H1 (cell line): Measurements from ENCODE around the gene TUT4. TPM values are rescaled to one million over a fixed set of nuclear protein-coding genes. Genes with fewer than 3 reads are reported as not detected.

Experiments
- CTCF ChIA-PET: fragments of 300-600 bp; sonication (Branson Sonifier 250); formaldehyde crosslinking; loops from one replicate; lab custom pipeline; 2021; ENCODE audit not compliant: partially characterized antibody; lab: Charles Lee
- POLR2A ChIA-PET: fragments of 300-600 bp; sonication (Branson Sonifier 250); formaldehyde crosslinking; loops from one replicate; lab custom pipeline; 2021; ENCODE audit warnings: inconsistent platforms; ENCODE audit not compliant: partially characterized antibody; lab: Charles Lee
- DNase-seq, 2 experiments: peaks; one replicate each; pipeline versions ENCODE4 v3.0.0 to v3.0.0-alpha.2; 2010 to 2022; ENCODE audit warnings: low spot score in 2 of 2, low read depth in 1 of 2, mixed read lengths in 1 of 2
- FAIRE-seq: peaks from 2 replicates; lab custom pipeline; 2011; peaks lifted over from hg19 to GRCh38; lab: Jason Lieb, UNC
- H2AFZ ChIP-seq: 2 replicates; pipeline ENCODE4 v1.8.1; 2012; ENCODE audit warnings: low read length, inconsistent platforms
- H2AK5ac ChIP-seq: 2 replicates; pipeline ENCODE4 v1.6.1; 2013; ENCODE audit warnings: low read depth, low read length
- H2BK120ac ChIP-seq: replicated peaks from 2 replicates; pipeline ENCODE3; 2013; ENCODE audit warnings: low read depth, low read length, inconsistent platforms
- H2BK12ac ChIP-seq: 2 replicates; pipeline ENCODE4 v1.6.1; 2013; ENCODE audit warnings: low read depth, low read length
- H2BK15ac ChIP-seq: 2 replicates; pipeline ENCODE4 v1.6.1; 2013; ENCODE audit warnings: low read length
- H2BK20ac ChIP-seq: 2 replicates; pipeline ENCODE4 v1.6.1; 2013; ENCODE audit warnings: low read length
- H2BK5ac ChIP-seq: 2 replicates; pipeline ENCODE4 v1.6.1; 2013; ENCODE audit warnings: low read depth, low read length
- H3K14ac ChIP-seq: 2 replicates; pipeline ENCODE4 v1.6.1; 2013; ENCODE audit warnings: inconsistent platforms; ENCODE audit not compliant: insufficient read length
- H3K18ac ChIP-seq: 2 replicates; pipeline ENCODE4 v1.6.1; 2013; ENCODE audit warnings: low read length; ENCODE audit errors: extremely low read depth
- H3K23ac ChIP-seq: 2 replicates; pipeline ENCODE4 v1.6.1; 2013; ENCODE audit warnings: inconsistent platforms; ENCODE audit not compliant: insufficient read length
- H3K23me2 ChIP-seq: 2 replicates; pipeline ENCODE4 v1.6.1; 2013; ENCODE audit warnings: low read depth, low read length
- H3K27ac ChIP-seq: 2 replicates; pipeline ENCODE4 v1.6.1; 2011; ENCODE audit warnings: low read depth, low read length, inconsistent platforms
- H3K27me3 ChIP-seq, 4 experiments: replicated peaks in 1 of 4; 1 replicate in 1 of 4; 2 replicates in 3 of 4; pipeline versions ENCODE4 v1.6.1 to v1.8.1; 2011 to 2013; ENCODE audit warnings: low read length in 3 of 4, mild to moderate bottlenecking in 3 of 4, inconsistent platforms in 2 of 4, mixed read lengths in 2 of 4, moderate library complexity in 1 of 4; ENCODE audit not compliant: control insufficient read depth in 3 of 4, insufficient read depth in 3 of 4; ENCODE audit errors: extremely low read depth in 1 of 4
- H3K36me3 ChIP-seq, 4 experiments: 2 replicates each; pipeline versions ENCODE4 v1.6.1 to v1.8.1; 2011 to 2013; ENCODE audit warnings: mild to moderate bottlenecking in 4 of 4, low read length in 3 of 4, moderate library complexity in 2 of 4, control low read depth in 1 of 4, inconsistent platforms in 1 of 4; ENCODE audit not compliant: insufficient read depth in 4 of 4, control insufficient read depth in 2 of 4
- H3K4ac ChIP-seq: replicated peaks from 2 replicates; pipeline ENCODE3; 2013; ENCODE audit warnings: low read length, low read depth, mixed read lengths, inconsistent platforms; ENCODE audit not compliant: insufficient read length
- H3K4me1 ChIP-seq, 4 experiments: replicated peaks in 1 of 4; 1 replicate in 1 of 4; 2 replicates in 3 of 4; pipeline versions ENCODE4 v1.6.1 to v1.8.1; 2011 to 2013; ENCODE audit warnings: low read length in 3 of 4, inconsistent platforms in 2 of 4, mixed read lengths in 1 of 4; ENCODE audit not compliant: insufficient read depth in 4 of 4, control insufficient read depth in 3 of 4
- H3K4me2 ChIP-seq, 2 experiments: 2 replicates each; pipeline versions ENCODE4 v1.6.1 to v1.8.1; 2011 to 2013; ENCODE audit warnings: low read depth in 2 of 2, low read length in 2 of 2, control low read depth in 1 of 2, inconsistent platforms in 1 of 2, mild to moderate bottlenecking in 1 of 2; ENCODE audit not compliant: insufficient read depth in 1 of 2
- H3K4me3 ChIP-seq, 4 experiments: fragments of 200-600, 300-600 bp in 1 of 4; sonication (generic), shearing (Covaris generic), sonication (Bioruptor Twin) in 1 of 4; 2 replicates each; pipeline versions ENCODE4 v1.5.1 to v1.8.1; 2011 to 2016; ENCODE audit warnings: low read length in 4 of 4, low read depth in 3 of 4, control low read depth in 2 of 4, inconsistent platforms in 2 of 4, mild to moderate bottlenecking in 2 of 4, mixed read lengths in 1 of 4, moderate library complexity in 1 of 4; ENCODE audit not compliant: insufficient read depth in 2 of 4; ENCODE audit errors: extremely low read depth in 1 of 4
- H3K56ac ChIP-seq: replicated peaks from 2 replicates; pipeline ENCODE3; 2013; ENCODE audit warnings: low read depth, mild to moderate bottlenecking, mixed read lengths, low read length, inconsistent platforms; ENCODE audit not compliant: insufficient read length
- H3K79me1 ChIP-seq: 2 replicates; pipeline ENCODE4 v1.6.1; 2013; ENCODE audit warnings: low read depth, low read length, control low read depth
- H3K79me2 ChIP-seq, 2 experiments: 2 replicates each; pipeline versions ENCODE4 v1.6.1 to v1.8.1; 2012 to 2013; ENCODE audit warnings: low read length in 2 of 2, mild to moderate bottlenecking in 2 of 2, inconsistent platforms in 1 of 2; ENCODE audit not compliant: insufficient read depth in 2 of 2, control insufficient read depth in 1 of 2
- H3K9ac ChIP-seq, 4 experiments: replicated peaks in 1 of 4; 1 replicate in 1 of 4; 2 replicates in 3 of 4; pipeline versions ENCODE4 v1.6.1 to v1.8.1; 2011 to 2013; ENCODE audit warnings: low read depth in 3 of 4, low read length in 3 of 4, control low read depth in 2 of 4, mild to moderate bottlenecking in 2 of 4, moderate library complexity in 2 of 4, inconsistent platforms in 1 of 4; ENCODE audit errors: extremely low read depth in 1 of 4
- H3K9me3 ChIP-seq, 2 experiments: 2 replicates each; pipeline versions ENCODE4 v1.6.1 to v1.8.1; 2012 to 2013; ENCODE audit warnings: mild to moderate bottlenecking in 2 of 2, moderate library complexity in 2 of 2, control low read depth in 1 of 2, inconsistent platforms in 1 of 2, low read depth in 1 of 2, low read length in 1 of 2, mixed read lengths in 1 of 2; ENCODE audit not compliant: insufficient read depth in 2 of 2
- H4K20me1 ChIP-seq, 2 experiments: replicated peaks in 1 of 2; 2 replicates each; pipeline versions ENCODE3 to v1.8.1; 2011 to 2013; ENCODE audit warnings: inconsistent platforms in 2 of 2, low read length in 2 of 2, mild to moderate bottlenecking in 1 of 2; ENCODE audit not compliant: insufficient read depth in 2 of 2, control insufficient read depth in 1 of 2
- H4K5ac ChIP-seq: 2 replicates; pipeline ENCODE4 v1.6.1; 2013; ENCODE audit warnings: low read length, low read depth, mixed read lengths, inconsistent platforms; ENCODE audit not compliant: insufficient read length
- H4K8ac ChIP-seq: 2 replicates; pipeline ENCODE4 v1.8.0; 2013; ENCODE audit warnings: mild to moderate bottlenecking, moderate library complexity, low read length, inconsistent platforms; ENCODE audit not compliant: insufficient read depth; ENCODE audit errors: extremely low read depth
- H4K91ac ChIP-seq: replicated peaks from 2 replicates; pipeline ENCODE3; 2013; ENCODE audit warnings: low read length, mixed read lengths, inconsistent platforms; ENCODE audit not compliant: insufficient read length
- RBBP5 ChIP-seq: IDR thresholded peaks from 2 replicates; pipeline ENCODE4 v1.7.1; 2012; ENCODE audit warnings: low read depth, mild to moderate bottlenecking, inconsistent platforms, low read length, moderate library complexity, borderline replicate concordance
- WGBS, 2 experiments: shearing (Covaris generic) in 1 of 2; methylation state at CpG; one replicate each; pipeline versions ENCODE4 v1.1.6 to v1.1.7; 2013 to 2015; ENCODE audit warnings: low lambda C conversion rate in 2 of 2, mixed read lengths in 2 of 2, inconsistent platforms in 1 of 2, low coverage in 1 of 2, missing lambda C conversion rate in 1 of 2; ENCODE audit not compliant: insufficient replicate concordance in 2 of 2, insufficient coverage in 1 of 2, insufficient read length in 1 of 2; ENCODE audit errors: extremely low coverage in 1 of 2, missing lambda C conversion rate in 1 of 2; 5-methylcytosine and 5-hydroxymethylcytosine counted together
- polyA plus RNA-seq, 7 experiments: library from polyadenylated mRNA; depleted of rRNA in 3 of 7; stranded (reverse) in 5 of 7; unstranded in 2 of 7; fragments of >200 nt in 5 of 7; fragments of 200-250 nt in 2 of 7; gene quantifications; 1 replicate in 5 of 7; 2 replicates in 1 of 7; 4 replicates in 1 of 7; pipeline versions ENCODE4 v1.2.1 to v1.2.3, GENCODE V29; 2011 to 2013; ENCODE audit warnings: missing spikeins in 2 of 7, mixed read lengths in 2 of 7
- total RNA-seq: library from RNA; stranded (reverse); fragmentation: NEBNext Ultra II Directional; extraction: Animal tissue kit (Norgen Biotek cat#: 25700); gene quantifications from 2 replicates; pipeline ENCODE4 v1.2.1, GENCODE V29; 2021

TUT4 gene
- total and polyA plus RNA-seq, 2 of the 8 experiments (the other 6 are each of a cell fraction or from before 2014, with no cell fraction given), result 54.5 to 63.3 TPM

GRCh38 chr1:52601991-52602855 is 49.3 kb upstream of the TUT4 start, which contains the start of gene GPX7:
Gene GPX7, plus strand, starts transcription at chr1:52602371. Its CDS starts 39 bp downstream, at chr1:52602410.
- Histone ChIP-seq H3K9me3 (no peaks in the 10 kb centered on the region), H2AK5ac (no peak within 1 kb of the TSS), H3K14ac (no peak within 1 kb of the TSS), H3K23ac (no peak within 1 kb of the TSS), H2BK120ac (no peak within 1 kb of the TSS), H4K20me1 (no peaks in the 10 kb centered on the region), H3K18ac (peak within 1 kb of the TSS; percentile 85; the same call in 1 of the 2 replicates), H3K79me1 (no peaks in the 10 kb centered on the region), H2AFZ (peak within 1 kb of the TSS; percentile 86), H3K4me2 (peak within 1 kb of the TSS; percentile 77 to 80), H2BK5ac (peak within 1 kb of the TSS; percentile 67; the same call in 1 of the 2 replicates), H2BK20ac (no peak within 1 kb of the TSS), H3K4ac (no peak within 1 kb of the TSS), H3K56ac (no peak within 1 kb of the TSS), H2BK12ac (peak within 1 kb of the TSS; percentile 70; the same call in 1 of the 2 replicates), H2BK15ac (no peak within 1 kb of the TSS), H3K36me3 (0 out of 8 replicates have a peak, but pooled peaks cover 0 to 2% (median 0%) of the 10 kb centered on the region in 4 experiments), H3K79me2 (no peaks in the 10 kb centered on the region), H3K27ac (no peak within 1 kb of the TSS), H4K91ac (peak within 1 kb of the TSS; percentile 79), H3K23me2 (peaks cover 8% of the 10 kb centered on the region), H3K4me3 (peak within 1 kb of the TSS; percentile 33 to 65 (median 51)), H4K5ac (peak within 1 kb of the TSS; percentile 34), H3K9ac (peak within 1 kb of the TSS; percentile 38 to 69 (median 51); a peak in 6 of 7 replicates), H4K8ac (peak within 1 kb of the TSS; percentile 72), H3K27me3 (peaks cover 2 to 35% (median 31%) of the 10 kb centered on the region in 4 experiments), H3K4me1 (peaks cover 0 to 10% (median 2%) of the 10 kb centered on the region in 4 experiments; a peak in 2 of 7 replicates)
- CTCF ChIA-PET, result interaction anchor here (1.2 kb wide), 1 partner anchor 33 kb away, joined by 3 read pairs; no protein-coding TSS in a partner anchor
- POLR2A ChIA-PET, result interaction anchor here (0.7 to 3.6 kb wide), 10 partner anchors 9 to 73 kb away, joined by 3 to 9 read pairs (median 4); partner anchors contain the start of genes SHISAL2A and TUT4
- FAIRE-seq (no peak), DNase-seq (peak in 1 of 2 experiments; percentile 66)
- WGBS, 2 experiments, result 7% methylated on average over 49 of the region's 97 CpGs; no CpG with 5 or more reads in 1 of the 2 experiments
- no peak for TF ChIP-seq RBBP5
